HT-29 (cell line): ENCODE results near the gene DNAJC22. TPM values are rescaled to one million over a fixed set of nuclear protein-coding genes. Genes with fewer than 3 reads are reported as not detected.
"Not testable (repeated sequence)": the region's sequence is repeated elsewhere in the genome, so short reads cannot be mapped to it uniquely, and the experiment has no call there.

Experiments used
- DNase-seq: peaks from one replicate; pipeline ENCODE4 v3.0.0-alpha.2; 2015; ENCODE audit warnings: low spot score
- total RNA-seq: library from RNA; depleted of rRNA; stranded (reverse); fragments of >200 nt; shearing (Covaris generic); gene quantifications from 2 replicates; pipeline ENCODE4 v1.2.3, GENCODE V29; 2014; rRNA removed

Gene DNAJC22
- total RNA-seq, 1 experiment from 2014 or later: 9.2 TPM

DNA sequence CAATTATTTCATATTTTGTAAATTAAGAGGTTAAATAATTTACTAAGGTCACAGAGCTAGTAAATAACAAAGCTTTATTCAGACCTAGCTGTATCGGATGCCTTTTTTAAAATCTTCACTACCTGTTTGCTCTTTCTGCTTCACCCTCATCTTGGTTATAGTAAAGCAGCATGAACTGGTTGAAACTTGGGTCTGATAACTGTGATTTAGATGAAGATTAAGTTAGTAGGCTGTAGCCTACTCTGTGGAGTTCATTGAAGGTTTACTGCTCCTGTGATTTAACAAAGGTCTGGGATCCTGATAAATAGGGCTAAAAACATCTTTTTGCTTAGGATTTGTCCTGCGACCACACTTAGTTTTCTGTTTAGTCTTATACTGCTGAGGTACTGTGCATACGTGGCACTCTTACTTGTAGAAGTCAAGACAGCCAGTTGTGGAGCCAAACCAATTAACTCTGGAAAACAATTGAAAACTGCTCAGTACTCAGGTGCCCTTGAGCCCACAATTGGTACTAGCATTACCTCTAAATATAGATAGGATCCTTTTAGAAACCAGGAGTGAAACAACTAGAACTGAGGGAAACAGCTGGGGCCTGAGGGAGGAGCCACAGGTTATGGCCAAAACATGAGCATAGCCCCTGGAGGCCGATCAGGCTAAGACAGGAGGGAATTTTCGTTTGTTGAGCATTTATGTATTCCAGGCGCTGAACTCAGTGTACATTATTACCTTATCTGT is 22.9 kb downstream of the DNAJC22 start:
- DNase-seq: peak; percentile 60

DNA sequence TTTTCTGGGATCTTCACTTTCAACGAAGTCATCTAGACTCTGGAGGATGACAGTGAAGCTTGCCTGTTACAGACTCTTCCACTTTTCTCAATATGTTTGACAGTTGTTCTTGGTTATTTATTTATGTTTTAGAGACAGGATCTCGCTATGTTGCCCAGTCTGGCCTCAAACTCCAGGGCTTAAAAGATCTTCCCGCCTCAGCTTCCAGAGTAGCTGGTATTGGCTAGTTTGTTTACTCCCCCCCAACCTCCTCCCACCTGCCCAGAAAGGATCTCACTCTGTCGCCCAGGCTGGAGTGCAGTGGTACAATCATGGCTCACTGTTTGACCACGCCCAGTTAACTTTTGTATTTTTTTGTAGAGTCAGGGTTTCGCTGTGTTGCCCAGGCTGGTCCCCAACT is 23.9 kb downstream of the DNAJC22 start:
- DNase-seq: no peak

DNA sequence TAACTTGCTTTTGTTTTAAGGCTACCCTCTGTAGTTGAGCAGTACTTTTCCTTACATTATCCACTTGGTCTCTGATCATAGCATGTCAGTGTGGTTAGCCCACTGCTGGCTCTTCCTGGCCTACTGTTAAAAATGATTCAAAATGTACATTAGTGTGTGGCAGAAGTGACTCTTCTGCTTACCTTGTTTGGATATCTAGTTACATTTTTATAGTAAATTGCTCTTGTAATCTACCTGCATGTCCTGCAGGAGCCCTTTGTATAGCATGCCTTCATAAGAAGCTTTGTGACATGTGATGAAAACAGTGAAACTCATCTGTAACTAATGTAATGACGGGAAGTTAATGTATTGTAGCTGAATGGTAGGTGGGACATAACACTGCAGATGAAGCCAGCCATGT is 28.7 kb downstream of the DNAJC22 start:
- DNase-seq: no peak

DNA sequence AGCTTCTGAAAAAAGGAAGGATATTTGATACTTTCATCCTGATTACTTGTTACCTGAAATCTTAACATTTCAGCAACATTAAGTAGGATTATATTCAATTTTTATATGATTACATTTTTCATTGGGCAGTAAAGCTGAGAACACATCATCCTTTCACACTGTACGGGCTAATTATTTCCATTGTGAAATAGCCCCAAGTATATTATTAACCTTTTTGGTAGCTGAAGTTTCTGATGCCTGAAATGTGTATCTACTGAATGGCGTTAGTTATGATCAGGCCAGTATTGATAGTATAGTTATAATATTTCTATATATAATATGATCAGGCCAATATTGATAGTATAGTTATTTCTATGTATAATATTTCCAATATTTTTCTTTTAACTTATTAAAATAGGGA is 30.7 kb downstream of the DNAJC22 start:
- DNase-seq: no peak

DNA sequence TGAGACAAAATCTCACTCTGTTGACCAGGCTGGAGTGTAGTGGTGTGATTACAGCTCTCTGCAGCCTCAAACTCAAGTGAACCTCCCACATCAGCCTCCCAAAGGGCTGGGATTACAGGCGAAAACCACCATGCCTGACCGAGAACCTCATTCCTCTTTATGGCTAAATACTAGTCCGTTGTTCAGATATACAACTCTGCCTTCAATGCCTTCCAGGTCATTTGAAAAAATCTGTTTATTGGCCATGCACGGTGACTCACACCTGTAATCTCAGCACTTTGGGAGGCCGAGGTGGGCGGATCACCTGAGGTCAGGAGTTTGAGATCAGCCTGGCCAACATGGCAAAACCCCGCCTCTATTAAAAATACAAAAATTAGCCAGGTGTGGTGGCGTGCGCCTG is 33.5 kb downstream of the DNAJC22 start:
- not testable (repeated sequence) for DNase-seq

DNA sequence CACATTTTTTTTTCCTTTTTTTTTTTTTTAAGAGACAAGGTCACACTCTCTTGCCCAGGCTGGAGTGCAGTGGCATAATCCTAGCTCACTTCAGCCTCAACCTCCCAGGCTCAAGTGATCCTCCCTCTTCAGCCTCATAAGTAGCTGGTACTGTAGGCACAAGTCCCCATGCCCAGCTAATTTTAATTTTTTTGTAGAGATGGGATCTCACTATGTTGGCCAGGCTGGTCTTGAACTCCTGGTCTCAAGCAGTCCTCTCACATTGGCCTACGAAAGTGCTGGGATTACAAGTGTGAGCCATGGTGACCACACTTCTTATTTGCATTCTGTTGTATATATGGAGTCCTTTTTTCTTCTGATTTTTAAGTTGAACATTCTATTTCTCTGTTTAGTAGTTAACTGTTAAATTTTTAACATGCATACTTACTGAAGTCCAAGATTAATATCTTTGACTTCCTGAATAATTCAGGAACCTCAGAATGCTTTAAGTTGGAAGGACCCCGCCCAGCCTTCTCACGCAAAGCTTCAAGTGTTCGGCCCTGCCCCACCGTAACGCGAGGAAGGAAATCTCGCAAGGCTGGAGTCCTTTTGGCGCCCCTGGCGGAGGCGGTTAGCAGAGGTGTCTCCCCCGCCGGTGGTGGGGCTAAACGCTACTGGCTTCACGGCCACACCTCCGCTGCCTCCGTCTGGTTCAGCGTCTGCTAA is 42.1 kb downstream of the DNAJC22 start:
- no peak for DNase-seq

DNA sequence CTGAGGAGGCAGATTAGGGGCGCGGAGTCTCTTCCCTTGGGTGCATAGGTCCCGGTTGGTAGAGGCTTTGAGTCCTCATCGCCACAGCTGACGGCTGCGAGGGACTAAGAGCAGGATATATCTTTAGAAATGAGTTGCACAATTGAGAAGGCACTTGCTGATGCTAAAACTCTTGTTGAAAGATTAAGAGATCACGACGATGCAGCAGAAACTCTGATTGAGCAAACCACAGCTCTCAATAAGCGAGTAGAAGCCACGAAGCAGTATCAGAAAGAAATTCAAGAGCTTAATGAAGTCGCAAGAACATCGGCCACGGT is 42.7 kb downstream of the DNAJC22 start:
- no peak for DNase-seq

DNA sequence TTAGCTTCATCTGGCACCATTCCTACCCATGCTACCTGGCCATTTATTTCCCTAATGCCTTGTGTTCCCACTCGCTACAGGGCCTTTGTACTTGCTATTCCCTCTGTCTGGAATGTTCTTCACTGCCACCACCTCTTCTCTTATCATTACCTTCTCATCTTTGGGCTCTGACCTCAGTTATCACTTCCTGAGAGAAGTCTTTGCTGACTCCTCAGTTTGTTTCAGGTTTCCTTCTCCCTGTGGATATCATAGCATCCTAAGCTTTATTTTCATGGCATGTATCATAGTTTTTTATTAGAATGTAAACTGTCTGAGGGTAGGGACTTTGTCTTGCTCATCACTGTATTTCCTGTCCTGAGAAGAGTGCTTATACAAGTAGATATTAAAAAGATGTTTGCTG is 50.3 kb downstream of the DNAJC22 start:
- DNase-seq: no peak

DNA sequence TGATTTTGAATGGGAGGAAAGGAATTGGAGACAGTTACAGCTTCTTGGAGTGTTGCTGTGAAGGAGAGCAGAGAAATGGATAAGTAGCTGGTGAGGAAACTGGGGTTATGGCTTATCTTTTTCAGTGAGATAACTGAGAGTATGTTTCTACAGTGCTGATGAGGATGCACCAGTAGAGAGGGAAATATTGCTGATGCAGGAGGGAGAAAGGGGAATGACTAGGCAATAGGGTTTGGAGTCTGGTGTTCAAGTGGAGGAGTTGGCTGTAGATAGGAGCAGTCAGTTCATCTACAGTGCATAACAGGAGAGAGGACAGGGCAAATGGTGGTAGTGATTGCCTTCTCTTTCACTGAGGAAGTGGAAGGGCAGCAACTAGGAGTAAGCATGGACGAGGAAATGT is 53.6 kb downstream of the DNAJC22 start:
- DNase-seq: no peak

Other genes starting within 250 kb of the DNAJC22 start
- 16.1 and 24.6 TPM in 2 replicates for gene LMBR1L, start 236.0 kb upstream of the DNAJC22 start, total RNA-seq
- gene TUBA1B, start 215.5 kb upstream of the DNAJC22 start, total RNA-seq: 2,713 and 2,908 TPM in 2 replicates
- 6.1 and 7.3 TPM in 2 replicates for gene TUBA1A, start 157.8 kb upstream of the DNAJC22 start, total RNA-seq
- 978 and 1,044 TPM in 2 replicates for gene TUBA1C, start 81.8 kb upstream of the DNAJC22 start, total RNA-seq
- not detected in 2 replicates for gene PRPH, start 51.7 kb upstream of the DNAJC22 start, total RNA-seq
- gene TROAP, start 23.6 kb upstream of the DNAJC22 start, total RNA-seq: 65.3 and 71.4 TPM in 2 replicates
- gene C1QL4, start 9.7 kb upstream of the DNAJC22 start, total RNA-seq: not detected in 2 replicates
- gene SPATS2, start 20.6 kb downstream of the DNAJC22 start, total RNA-seq: 11.5 and 16.3 TPM in 2 replicates
- 0.36 TPM in 1 of 2 replicates, not detected in the other for gene KCNH3, start 192.1 kb downstream of the DNAJC22 start, total RNA-seq
- 124 and 130 TPM in 2 replicates for gene MCRS1, start 221.3 kb downstream of the DNAJC22 start, total RNA-seq